ENCODE measurements around the gene KIRREL3.

DNA sequence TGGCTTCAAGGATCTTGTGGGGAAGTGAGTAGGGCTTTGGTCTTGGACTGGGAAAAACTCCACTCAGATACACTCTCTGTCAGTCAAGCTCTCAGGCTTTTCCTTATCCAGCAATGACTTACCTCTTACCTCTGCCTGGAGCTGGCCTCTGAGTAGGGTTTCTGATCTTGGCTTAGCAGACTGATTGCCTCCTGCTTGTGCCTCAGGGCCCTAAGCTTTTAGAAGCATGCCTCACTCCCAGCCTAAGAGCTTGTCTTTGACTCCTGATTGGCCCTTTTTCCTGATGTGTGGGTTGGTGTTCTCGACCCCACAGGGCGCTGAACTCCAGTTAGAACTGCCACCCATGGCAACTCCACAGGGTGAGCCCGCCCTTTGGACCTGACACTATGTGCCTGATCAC lies 370.1 kb downstream of the KIRREL3 start:
- TF ChIP-seq TCF12 (IDR thresholded peaks at IDR 0.05; ENCODE audit: low read depth, low read length), result no peak
- no peak for TF ChIP-seq POLR2A (IDR thresholded peaks at IDR 0.05; ENCODE audit: control extremely low read depth in 1 of 2, low read depth in 2 of 2, low read length in 2 of 2)
- TF ChIP-seq, protein P1, sequence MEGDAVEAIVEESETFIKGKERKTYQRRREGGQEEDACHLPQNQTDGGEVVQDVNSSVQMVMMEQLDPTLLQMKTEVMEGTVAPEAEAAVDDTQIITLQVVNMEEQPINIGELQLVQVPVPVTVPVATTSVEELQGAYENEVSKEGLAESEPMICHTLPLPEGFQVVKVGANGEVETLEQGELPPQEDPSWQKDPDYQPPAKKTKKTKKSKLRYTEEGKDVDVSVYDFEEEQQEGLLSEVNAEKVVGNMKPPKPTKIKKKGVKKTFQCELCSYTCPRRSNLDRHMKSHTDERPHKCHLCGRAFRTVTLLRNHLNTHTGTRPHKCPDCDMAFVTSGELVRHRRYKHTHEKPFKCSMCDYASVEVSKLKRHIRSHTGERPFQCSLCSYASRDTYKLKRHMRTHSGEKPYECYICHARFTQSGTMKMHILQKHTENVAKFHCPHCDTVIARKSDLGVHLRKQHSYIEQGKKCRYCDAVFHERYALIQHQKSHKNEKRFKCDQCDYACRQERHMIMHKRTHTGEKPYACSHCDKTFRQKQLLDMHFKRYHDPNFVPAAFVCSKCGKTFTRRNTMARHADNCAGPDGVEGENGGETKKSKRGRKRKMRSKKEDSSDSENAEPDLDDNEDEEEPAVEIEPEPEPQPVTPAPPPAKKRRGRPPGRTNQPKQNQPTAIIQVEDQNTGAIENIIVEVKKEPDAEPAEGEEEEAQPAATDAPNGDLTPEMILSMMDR (IDR thresholded peaks at IDR 0.05; ENCODE audit: control extremely low read depth in 1 of 3, insufficient read depth in 1 of 3, low read depth in 1 of 3, low read length in 3 of 3), result no peak

All from H1 (cell line).